Skeletal muscle tissue (tissue), 4 donors: ENCODE results near the gene BCLAF1. TPM values are rescaled to one million over a fixed set of nuclear protein-coding genes. Genes with fewer than 3 reads are reported as not detected.

Experiments
- H3K27ac ChIP-seq: one replicate; pipeline ENCODE4 v1.7.0; 2013; ENCODE audit warnings: mild to moderate bottlenecking, low read depth, low read length, inconsistent platforms
- H3K27me3 ChIP-seq, 3 donors: one replicate each; pipeline ENCODE4 v1.7.0; 2013; ENCODE audit warnings: low read length in 3 of 3; ENCODE audit not compliant: control insufficient read depth in 3 of 3, insufficient read depth in 3 of 3
- H3K36me3 ChIP-seq, 3 donors: one replicate each; pipeline ENCODE4 v1.7.0; 2013; ENCODE audit warnings: low read length in 3 of 3; ENCODE audit not compliant: control insufficient read depth in 3 of 3, insufficient read depth in 3 of 3
- H3K4me1 ChIP-seq, 3 donors: one replicate each; pipeline ENCODE4 v1.7.0; 2013; ENCODE audit warnings: low read length in 3 of 3, mild to moderate bottlenecking in 3 of 3; ENCODE audit not compliant: control insufficient read depth in 3 of 3, insufficient read depth in 3 of 3
- H3K4me3 ChIP-seq, 3 donors: one replicate each; pipeline ENCODE4 v1.7.0; 2013; ENCODE audit warnings: low read length in 3 of 3
- H3K9ac ChIP-seq, 3 donors: one replicate each; pipeline ENCODE4 v1.7.0; 2013; ENCODE audit warnings: low read length in 3 of 3, mild to moderate bottlenecking in 3 of 3, moderate library complexity in 2 of 3, low read depth in 1 of 3
- H3K9me3 ChIP-seq, 3 donors: one replicate each; pipeline ENCODE4 v1.7.0; 2013; ENCODE audit warnings: low read length in 3 of 3; ENCODE audit not compliant: control insufficient read depth in 3 of 3
- total RNA-seq: library from RNA; depleted of rRNA; stranded (reverse); fragments of >200 nt; gene quantifications from one replicate; pipeline ENCODE4 v1.2.3, GENCODE V29; 2014
- donor health status: Osteomylitis.

Gene BCLAF1
- total RNA-seq, 1 donor from 2014 or later = 87.2 TPM

- H3K27me3 ChIP-seq = no peaks in the 10 kb centered on the region
- H3K4me1 ChIP-seq = peaks cover 26 to 45% (median 36%) of the 10 kb centered on the region in 3 donors
- peak overlapping the region; percentile 99 for H3K27ac ChIP-seq
- peak overlapping the region; percentile 100 for H3K9ac ChIP-seq
- peaks cover 0 to 5% (median 0%) of the 10 kb centered on the region in 3 donors for H3K36me3 ChIP-seq
- peak overlapping the region; percentile 82 to 100 (median 98) for H3K4me3 ChIP-seq
- H3K9me3 ChIP-seq = no peaks in the 10 kb centered on the region
These were observed 900 bp downstream of the BCLAF1 start for GRCh38 chr6:136288566-136289326.

- H3K9ac ChIP-seq = no peak overlapping the region
- H3K27ac ChIP-seq = peak overlapping the region; percentile 22
- H3K4me3 ChIP-seq = no peak overlapping the region
- peaks cover 44 to 69% (median 58%) of the 10 kb centered on the region in 3 donors for H3K4me1 ChIP-seq
- H3K36me3 ChIP-seq = peaks cover 0 to 5% (median 3%) of the 10 kb centered on the region in 3 donors
- H3K27me3 ChIP-seq = no peaks in the 10 kb centered on the region
- no peaks in the 10 kb centered on the region for H3K9me3 ChIP-seq
These were observed 4.7 kb downstream of the BCLAF1 start for GRCh38 chr6:136284909-136285308.

GRCh38 chr6:136282906-136283305 lies 6.7 kb downstream of the BCLAF1 start:
- Histone ChIP-seq H3K9me3 (no peaks in the 10 kb centered on the region), H3K9ac (peak overlapping the region in 1 of 3 donors; percentile 10), H3K4me3 (peak overlapping the region; percentile 16 to 52 (median 48)), H3K4me1 (peaks cover 35 to 60% (median 48%) of the 10 kb centered on the region in 3 donors), H3K27ac (no peak overlapping the region), H3K27me3 (no peaks in the 10 kb centered on the region), H3K36me3 (peaks cover 0 to 9% (median 0%) of the 10 kb centered on the region in 3 donors)

- H3K27ac ChIP-seq = no peak overlapping the region
- H3K4me3 ChIP-seq = no peak overlapping the region
- H3K36me3 ChIP-seq = peaks cover 2 to 19% (median 4%) of the 10 kb centered on the region in 3 donors
- H3K27me3 ChIP-seq = no peaks in the 10 kb centered on the region
- no peaks in the 10 kb centered on the region for H3K9me3 ChIP-seq
- H3K9ac ChIP-seq = no peak overlapping the region
- peaks cover 28 to 42% (median 34%) of the 10 kb centered on the region in 3 donors for H3K4me1 ChIP-seq
These were observed 9.5 kb downstream of the BCLAF1 start for GRCh38 chr6:136280032-136280609.

- H3K4me3 ChIP-seq = no peak overlapping the region
- no peaks in the 10 kb centered on the region for H3K4me1 ChIP-seq
- H3K27ac ChIP-seq = no peak overlapping the region
- peaks cover 24 to 56% (median 43%) of the 10 kb centered on the region in 3 donors for H3K36me3 ChIP-seq
- H3K9ac ChIP-seq = no peak overlapping the region
- no peaks in the 10 kb centered on the region for H3K9me3 ChIP-seq
- H3K27me3 ChIP-seq = no peaks in the 10 kb centered on the region
These were observed 15.6 kb downstream of the BCLAF1 start for GRCh38 chr6:136274062-136274461.

- H3K27ac ChIP-seq = no peak overlapping the region
- peaks cover 23 to 70% (median 69%) of the 10 kb centered on the region in 3 donors for H3K36me3 ChIP-seq
- H3K9me3 ChIP-seq = no peaks in the 10 kb centered on the region
- no peak overlapping the region for H3K4me3 ChIP-seq
- H3K9ac ChIP-seq = no peak overlapping the region
- H3K27me3 ChIP-seq = no peaks in the 10 kb centered on the region
- no peaks in the 10 kb centered on the region for H3K4me1 ChIP-seq
These were observed 24.5 kb downstream of the BCLAF1 start for GRCh38 chr6:136265101-136265500.

GRCh38 chr6:136262940-136263339 lies 26.7 kb downstream of the BCLAF1 start:
- Histone ChIP-seq H3K9me3 (no peaks in the 10 kb centered on the region), H3K9ac (no peak overlapping the region), H3K27me3 (no peaks in the 10 kb centered on the region), H3K27ac (no peak overlapping the region), H3K4me1 (no peaks in the 10 kb centered on the region), H3K36me3 (peaks cover 12 to 68% (median 67%) of the 10 kb centered on the region in 3 donors), H3K4me3 (no peak overlapping the region)

- Histone ChIP-seq H3K36me3 (peaks cover 0 to 19% (median 14%) of the 10 kb centered on the region in 3 donors), H3K27me3 (no peaks in the 10 kb centered on the region), H3K4me3 (no peak overlapping the region), H3K9me3 (no peaks in the 10 kb centered on the region), H3K27ac (no peak overlapping the region), H3K9ac (no peak overlapping the region), H3K4me1 (peaks cover 8 to 14% (median 9%) of the 10 kb centered on the region in 3 donors)
These were observed 34.7 kb downstream of the BCLAF1 start for GRCh38 chr6:136254851-136255466.

- Histone ChIP-seq H3K4me1 (peaks cover 14 to 20% (median 15%) of the 10 kb centered on the region in 3 donors), H3K9ac (no peak overlapping the region), H3K4me3 (no peak overlapping the region), H3K9me3 (no peaks in the 10 kb centered on the region), H3K27ac (no peak overlapping the region), H3K27me3 (no peaks in the 10 kb centered on the region), H3K36me3 (peaks cover 0 to 11% (median 4%) of the 10 kb centered on the region in 3 donors)
These were observed 35.9 kb downstream of the BCLAF1 start for GRCh38 chr6:136253734-136254133.

GRCh38 chr6:136252441-136252840 lies 37.2 kb downstream of the BCLAF1 start:
- H3K4me1 ChIP-seq = peaks cover 14 to 20% (median 15%) of the 10 kb centered on the region in 3 donors
- no peak overlapping the region for H3K27ac ChIP-seq

More at GRCh38 chr6:136252441-136252840, 37.2 kb downstream of the BCLAF1 start:
- H3K9me3 ChIP-seq = no peaks in the 10 kb centered on the region
- no peak overlapping the region for H3K9ac ChIP-seq
- H3K4me3 ChIP-seq = no peak overlapping the region
- H3K27me3 ChIP-seq = no peaks in the 10 kb centered on the region
- H3K36me3 ChIP-seq = peaks cover 0 to 1% (median 0%) of the 10 kb centered on the region in 3 donors
